ENCODE results near the gene TSBP1.

TSBP1 gene, protein sequence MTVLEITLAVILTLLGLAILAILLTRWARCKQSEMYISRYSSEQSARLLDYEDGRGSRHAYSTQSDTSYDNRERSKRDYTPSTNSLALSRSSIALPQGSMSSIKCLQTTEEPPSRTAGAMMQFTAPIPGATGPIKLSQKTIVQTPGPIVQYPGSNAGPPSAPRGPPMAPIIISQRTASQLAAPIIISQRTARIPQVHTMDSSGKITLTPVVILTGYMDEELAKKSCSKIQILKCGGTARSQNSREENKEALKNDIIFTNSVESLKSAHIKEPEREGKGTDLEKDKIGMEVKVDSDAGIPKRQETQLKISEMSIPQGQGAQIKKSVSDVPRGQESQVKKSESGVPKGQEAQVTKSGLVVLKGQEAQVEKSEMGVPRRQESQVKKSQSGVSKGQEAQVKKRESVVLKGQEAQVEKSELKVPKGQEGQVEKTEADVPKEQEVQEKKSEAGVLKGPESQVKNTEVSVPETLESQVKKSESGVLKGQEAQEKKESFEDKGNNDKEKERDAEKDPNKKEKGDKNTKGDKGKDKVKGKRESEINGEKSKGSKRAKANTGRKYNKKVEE

DNA sequence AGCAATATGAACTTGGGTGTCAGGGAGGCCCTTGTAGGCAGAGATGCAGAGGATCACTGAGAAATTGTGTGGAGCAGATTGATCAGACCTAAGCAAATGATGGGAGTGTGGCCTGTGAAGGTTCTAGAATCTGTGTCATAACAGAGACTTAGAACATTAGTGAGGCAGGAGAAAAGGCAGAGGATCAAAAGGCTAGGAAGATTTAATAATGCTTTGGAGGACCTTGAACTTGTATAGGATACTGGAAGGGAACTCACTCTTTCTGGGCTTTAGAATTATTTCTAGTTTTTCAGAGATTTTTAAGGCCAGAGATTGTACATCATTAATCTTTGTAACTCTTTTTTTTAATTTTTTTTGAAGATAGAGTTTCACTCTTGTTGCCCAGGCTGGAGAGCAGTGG lies at the start of gene TSBP1:
TSS of gene TSBP1 (minus strand) at position 101 of the 400 bp plus-strand sequence. CDS start 197 bp downstream, outside the sequence.
- DNase-seq: no peak

DNA sequence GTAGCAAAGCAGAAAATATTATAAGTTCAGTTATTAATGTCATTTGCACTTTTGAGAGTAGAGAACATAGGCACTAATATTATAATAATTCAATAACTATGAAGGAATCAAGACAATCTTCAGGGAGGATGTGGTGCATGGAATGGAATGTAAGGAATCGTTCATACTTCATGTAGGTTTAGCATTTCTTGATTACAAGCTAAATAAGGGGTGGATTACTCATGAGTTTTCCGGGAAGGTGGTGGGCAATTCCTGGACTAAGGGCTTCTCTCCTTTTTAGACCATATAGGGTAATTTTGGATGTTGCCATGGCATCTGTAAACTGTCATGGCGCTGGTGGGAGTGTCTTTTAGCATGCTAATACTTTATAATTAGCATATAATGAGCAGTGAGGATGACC lies 44.3 kb upstream of the TSBP1 start:
- DNase-seq: no peak

DNA sequence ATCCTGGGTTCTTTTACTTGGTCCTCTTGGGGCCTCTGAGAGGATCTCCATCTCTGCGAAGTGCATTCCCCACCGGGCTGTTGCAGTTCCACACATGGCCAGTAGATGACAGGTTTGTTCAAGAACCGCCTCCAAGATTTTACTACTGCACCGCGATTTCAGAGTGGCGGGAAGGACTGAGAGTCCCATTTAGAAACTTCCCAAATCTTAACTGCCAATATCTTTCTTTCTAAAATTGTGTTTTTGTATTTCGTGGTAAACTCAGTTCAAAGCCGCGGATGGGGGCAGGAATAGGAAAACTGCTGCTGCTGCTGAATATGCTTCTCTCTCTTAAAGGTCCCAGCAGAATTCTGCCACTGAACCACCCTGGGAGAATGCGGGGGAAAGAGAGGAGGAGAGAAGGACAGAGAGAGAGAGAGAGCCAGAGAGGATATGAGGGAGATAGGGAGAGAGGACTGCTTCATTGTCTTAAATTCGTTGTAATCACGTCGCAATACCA lies 43.9 kb upstream of the TSBP1 start:
- DNase-seq: peak; percentile 51

DNA sequence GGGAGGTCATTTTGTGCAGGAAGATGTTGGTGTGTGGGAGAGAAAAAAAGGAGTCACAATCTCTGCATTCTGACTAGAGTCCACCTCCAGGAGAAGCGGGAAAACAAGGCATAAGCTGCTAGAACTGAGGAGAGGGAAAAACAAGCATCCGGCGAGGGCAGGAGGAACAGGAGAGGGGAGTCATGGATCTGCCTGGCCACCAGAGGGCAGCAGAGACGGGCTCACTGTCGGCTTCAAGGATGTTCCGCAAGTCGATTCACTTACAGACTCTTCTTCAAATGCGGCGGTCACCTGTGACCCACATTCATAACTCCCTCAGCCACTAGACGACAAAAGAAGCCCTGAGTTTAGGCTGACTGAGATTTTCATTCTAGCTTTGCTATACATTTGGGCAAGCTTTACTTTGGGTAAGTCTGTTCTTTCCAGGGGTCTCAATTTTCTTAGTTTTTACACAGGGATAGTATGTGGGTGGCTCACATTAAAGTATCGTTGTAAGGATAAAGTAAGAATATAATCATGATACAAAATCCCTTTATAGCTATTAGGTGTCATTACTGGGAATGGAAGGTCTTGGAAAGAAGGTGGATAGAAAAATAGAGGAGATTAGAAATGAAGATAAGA lies 41.8 kb upstream of the TSBP1 start:
- DNase-seq: peak; percentile 58

DNA sequence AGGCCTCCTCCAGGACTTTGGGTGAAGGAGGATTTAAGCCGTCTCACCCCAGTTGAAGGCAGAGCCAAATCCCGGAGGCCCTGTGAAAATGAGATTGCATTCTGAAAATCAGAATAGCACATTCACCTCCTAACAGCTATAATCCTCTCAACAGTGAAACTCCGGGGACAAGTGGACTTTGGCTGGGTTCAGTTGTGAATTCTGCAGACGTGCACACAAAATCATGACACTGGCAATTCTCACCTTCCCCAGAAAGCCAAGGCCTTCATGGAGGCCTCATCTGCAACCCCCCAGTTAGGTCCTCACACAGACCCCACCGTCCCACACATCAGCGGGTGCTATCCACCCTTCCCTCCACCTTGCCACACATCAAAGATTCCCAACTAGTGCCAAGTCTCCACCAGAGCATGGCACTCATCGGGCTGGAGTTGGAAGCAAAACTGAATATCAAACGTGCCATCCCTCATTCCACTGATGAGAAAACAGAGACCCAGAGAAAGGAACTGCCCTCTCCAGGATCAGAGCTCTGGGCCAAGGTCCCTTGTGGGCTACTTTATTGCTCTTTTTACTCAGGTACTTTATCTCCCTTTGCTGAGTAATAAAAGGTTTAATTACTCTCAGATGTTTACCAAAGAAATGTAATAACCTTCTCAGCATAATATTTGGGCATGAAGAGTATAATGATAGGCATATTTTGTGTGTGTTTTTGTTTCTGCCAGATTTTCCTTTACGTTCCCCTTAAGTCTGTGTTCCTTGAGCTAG lies 40.0 kb upstream of the TSBP1 start:
- DNase-seq: no peak

DNA sequence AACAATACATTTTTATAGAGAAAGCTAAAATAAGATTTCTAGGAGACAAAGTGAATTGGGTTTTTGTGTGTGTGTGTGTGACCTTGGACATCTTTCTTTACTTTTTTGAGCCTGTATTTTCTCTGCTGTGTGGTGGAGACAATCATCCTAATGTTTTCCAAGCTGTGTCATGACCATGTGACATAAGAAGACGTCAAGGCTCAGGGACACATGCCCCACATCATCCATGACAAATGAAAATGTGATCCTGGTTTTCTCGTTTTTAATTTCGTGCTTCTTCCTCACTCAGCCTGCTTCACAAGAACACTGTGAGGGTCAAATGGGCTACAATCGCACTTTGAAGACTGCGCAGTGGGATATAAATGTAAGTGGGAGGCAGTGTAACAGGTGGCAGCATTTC lies 39.2 kb upstream of the TSBP1 start:
- DNase-seq: no peak

DNA sequence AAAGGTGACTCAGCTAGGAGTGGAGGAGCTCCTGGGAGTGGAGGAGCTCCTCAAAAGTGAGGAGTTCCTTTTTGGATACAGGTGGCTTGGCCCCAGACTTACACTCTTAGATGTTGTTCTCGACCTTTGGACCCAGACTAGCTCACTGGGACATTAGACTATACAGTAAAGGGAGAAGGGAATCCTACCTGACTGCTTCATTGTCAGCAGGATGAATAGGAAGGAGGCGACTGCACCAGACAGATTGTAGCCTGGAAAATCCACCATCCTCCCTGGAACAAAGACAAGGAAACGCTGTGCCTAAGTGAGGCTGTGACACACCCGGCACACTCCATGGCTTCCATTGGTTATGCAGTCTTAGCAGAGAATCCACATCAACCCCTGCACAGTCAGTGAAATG lies 35.2 kb upstream of the TSBP1 start, which contains the start of gene BTNL2:
TSS of gene BTNL2 (minus strand) at position 325 of the 400 bp plus-strand sequence. CDS start at position 267, 58 bp downstream.
- DNase-seq: no peak

DNA sequence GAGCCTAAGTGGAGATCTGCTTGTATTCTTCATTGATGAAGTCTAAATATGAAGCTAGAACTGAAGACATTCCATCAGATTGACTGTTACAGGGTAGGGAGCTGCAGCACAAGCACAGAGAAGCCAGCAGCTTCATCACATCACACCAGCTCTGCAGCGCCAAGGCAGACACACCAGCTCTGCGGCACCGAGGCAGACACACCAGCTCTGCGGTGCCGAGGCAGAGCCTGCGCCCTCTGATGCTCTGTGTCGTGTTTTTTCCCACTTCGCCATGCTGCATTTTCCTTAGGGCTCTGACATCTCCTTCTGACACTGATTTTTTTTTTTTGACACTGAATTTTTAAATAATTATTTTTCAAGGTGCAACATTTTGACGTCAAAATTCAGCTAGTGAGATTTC lies 34.5 kb upstream of the TSBP1 start:
- no peak for DNase-seq

DNA sequence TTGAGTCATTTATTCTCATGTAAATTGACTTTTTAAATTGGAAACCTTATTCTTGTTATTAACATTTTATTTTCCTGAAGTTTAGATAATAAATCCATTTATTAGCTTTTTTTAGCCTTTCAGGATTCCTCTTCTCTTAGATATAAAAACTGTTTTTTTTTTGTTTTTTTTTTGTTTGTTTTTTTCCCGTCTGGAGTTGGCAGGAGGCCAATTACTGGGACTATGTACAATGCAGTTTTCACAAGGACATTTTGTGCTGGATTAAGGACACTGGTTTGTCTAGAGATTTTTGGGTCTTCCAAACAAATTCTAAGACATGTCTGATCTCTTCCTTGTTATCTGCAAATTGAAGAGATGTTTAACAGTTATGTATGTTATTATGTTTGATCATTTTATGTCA lies 34.0 kb upstream of the TSBP1 start:
- no peak for DNase-seq

DNA sequence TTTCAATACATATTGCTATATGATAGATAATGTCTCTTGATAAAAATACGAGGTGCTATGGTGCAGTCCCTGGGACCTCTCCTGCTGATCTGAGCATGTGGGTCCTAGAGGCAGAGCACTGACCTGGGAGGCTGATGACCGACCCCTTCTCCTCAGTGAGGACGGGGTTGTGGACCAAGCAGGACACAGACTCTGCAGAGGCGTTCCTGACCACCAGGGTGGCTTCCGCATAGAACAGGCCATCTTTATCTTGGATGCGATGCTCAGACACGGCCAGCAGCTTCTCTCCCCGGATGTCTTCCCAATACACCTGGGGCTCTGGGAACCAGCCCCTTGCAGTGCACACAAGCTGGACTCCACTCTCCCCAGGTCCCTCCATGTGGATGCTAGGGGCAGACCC lies 31.1 kb upstream of the TSBP1 start:
- no peak for DNase-seq

DNA sequence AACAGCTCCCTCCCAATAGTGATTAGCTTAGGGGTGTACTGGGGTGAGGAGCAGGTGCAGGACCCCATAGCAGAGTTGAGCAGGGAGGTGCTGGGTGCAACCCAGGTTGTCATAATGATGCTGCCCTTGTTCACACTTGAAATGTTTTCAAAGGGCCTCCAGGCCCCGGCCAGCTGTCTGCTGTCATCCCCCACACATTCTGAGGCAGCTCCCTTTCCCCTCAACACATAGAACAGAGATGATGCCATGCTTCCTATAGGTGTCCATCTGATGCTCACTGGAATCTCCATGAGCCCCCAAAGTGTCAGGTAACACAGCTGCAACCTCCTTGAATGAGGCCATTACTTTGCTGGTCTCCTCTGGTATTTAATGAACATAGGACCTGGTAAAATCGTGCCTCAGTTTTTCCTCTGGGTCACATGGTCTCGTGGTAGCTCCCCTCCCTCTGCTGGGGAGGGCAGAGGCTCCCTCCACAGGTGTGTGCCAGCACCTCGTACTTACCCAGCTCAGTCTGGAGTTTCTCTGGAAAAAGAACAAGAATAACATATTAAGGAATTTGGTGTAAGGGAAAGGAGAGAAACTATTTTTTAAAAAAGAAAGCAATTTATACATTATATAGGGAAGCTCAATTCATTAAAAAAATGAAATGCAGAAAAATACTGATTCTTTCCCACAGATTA lies 29.7 kb upstream of the TSBP1 start:
- DNase-seq: no peak

DNA sequence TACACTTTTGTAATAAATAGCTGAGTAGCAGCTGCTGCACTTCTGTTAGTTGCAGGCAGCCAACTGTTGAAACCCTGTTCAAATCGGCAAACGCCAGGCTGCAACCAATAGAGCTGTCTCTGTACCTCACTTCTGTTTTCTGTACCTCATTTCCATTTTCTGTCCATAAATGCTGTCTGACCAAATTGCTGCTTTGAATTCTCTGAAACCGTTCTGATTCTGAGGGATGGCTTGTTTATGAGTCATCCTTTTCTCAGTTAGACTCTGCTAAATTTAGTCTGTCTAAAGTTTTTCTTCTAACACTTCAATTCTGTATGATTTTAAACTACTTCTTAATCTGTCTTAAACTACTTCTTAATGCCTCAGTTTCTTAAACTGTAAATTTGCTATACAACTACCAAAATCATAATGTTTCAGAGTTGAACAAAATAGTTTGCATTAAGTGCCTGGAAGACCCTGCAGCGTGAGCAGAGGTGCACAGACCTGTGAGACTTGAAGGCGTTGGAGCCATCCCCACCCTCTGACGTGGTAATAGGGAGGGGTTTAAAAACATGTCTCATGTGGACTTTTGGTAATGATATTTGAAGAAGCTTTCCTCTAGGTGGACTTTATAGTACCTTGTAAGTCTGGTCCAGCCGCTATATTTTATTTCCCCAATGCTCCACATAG lies 25.7 kb upstream of the TSBP1 start:
- no peak for DNase-seq

DNA sequence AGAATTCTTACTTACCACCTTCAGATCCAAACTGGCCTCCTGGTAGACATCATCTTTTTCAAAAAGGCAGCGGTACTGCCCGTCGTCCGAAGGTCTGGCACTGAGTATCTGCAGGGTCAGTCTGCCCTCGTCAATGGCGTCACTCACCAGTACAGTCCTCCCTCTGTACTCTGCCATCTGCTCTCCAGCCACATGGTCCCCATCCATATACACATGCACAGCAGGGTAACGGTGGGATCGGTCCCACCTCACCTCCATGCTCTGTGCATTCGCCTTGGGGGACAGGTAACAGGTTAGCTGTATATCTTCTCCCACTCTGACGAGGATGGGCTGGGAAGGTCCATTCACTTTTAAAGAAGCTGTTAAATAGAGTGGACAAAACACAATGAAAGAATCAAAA lies 24.3 kb upstream of the TSBP1 start:
- DNase-seq: no peak

DNA sequence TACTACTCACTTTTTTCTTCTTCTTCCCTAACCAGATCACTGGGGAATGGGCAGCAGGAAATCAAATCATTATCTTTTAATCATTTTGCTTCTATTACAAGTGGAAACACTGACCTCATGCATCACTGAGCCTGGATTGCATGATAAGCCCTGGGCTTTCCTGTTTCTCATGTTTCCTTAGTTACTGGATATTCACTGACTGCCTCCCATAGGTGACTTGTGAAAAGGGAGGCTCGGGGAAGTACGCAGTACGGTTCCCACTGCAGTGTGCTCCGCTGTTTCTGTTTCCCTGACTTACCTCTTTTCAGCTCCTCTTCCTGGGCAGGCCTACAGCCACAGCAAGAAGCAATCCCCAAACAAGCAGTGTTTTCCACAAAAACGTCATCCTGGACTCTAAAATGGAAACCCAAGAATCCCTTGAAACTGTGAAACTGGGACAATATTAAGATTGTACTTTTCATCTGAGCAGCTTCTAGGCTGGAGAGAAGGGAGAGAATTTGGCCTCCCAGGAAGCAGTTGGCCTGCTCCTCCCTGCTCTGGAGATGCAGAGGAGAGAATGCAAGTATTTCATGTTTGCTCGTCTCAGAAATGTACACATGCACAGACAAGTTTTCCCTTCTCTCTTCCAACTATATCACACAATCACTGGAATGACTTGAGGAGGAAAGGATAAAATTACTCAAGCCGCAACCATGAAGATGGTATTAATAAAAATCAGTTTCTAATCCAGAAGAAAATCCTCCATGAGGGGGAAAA lies 22.1 kb upstream of the TSBP1 start:
- DNase-seq: no peak

DNA sequence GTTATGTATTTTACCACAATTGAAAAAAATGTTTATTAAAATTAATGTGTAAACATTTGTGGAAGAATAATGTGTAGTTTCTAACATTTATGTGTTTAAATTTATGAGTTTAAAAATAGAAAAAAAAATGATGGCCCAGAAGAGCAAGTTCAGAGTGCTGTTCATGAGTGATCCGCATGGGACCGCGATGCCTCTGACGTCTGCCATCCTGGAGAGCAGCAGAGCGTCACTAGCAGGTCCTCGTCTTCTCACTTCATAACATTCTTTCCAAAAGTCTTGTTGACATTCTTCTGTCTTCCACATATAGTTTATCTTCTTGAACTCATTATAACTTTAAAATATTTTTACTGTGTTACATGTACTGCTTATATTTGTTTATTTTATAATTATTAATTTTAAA lies 19.8 kb upstream of the TSBP1 start:
- no peak for DNase-seq

DNA sequence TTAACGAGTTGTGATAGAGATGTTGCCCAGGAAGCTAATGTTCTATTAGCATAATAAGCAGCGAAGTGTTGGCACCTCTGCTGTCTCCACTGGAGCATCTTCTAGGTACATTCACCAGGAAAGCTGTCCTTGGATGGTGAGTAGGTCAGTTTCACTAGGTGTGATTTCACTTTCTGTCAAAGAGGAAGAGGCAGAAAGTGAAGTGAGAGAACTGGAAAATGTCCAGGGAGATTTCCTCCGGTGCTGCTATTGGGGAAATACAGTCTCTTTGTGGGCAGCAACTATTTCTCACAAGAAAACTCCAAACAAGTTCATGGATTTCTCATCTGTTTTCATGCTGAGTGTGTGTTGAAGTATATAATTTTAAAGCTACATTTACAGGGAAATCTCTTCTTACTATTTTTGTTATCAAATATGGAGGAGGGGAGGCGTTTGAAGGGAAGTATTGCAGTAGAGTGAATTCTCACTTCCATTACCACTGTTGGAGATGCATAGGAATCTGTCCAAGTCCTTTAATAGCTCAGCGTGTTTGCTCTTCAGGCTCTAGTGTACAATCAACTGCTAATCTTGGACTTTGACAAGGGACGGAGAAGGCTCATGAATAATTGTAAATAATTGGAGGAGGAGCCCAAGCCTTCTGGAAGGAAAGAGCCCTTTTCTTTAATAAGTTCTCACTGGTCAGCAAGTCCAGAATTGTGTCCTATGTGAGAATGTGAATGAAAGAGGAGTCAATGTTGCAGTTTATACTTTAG lies 16.1 kb upstream of the TSBP1 start:
- no peak for DNase-seq

DNA sequence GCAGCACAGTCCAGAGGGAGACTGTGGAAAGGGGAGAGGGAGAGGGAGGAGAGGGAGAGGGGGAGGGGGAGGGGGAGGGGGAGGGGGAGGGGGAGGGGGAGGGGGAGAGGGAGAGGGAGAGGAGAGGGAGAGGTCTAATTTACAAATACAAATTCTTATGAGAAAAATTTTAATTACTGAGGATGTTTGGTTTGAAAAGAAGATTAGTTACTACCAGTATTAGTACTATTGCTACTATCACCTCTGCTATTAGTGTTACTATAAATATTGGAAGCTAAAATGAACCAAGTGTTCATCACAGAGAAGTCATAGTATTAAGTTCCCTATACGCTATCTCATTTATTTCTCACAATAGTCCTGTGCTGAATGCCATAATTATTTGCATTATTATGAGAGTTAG lies 14.3 kb upstream of the TSBP1 start:
- DNase-seq: no peak

DNA sequence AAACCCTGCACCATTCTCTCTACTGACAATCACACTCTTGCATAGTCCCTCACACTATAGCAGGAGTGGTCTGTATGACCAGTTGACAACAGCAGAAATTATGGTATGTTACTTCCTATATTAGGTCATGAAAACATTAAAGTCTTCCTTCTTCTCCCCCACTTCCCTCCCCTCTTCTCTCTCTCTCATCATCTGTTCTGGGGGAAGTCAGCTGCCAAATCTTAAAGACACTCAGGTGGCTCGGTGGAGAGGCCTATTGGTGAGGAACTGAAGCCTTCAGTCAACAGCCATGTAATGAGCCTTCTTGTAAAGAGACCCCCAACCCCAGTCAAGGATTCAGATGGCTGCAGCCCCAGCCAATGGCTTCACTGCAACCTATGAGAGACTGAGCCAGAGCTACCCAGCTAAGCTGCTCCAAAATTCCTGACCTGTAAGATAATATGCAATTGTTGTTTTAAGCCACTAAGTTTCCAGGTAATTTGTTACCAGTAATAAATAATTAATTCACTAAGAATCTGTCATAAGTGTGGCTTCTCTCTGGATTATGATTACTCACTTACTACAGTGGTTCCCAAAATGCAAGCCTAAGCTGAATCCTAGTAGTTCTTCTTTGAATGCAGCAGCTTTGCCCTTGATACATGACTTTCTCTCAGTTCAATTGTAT lies 11.2 kb upstream of the TSBP1 start:
- no peak for DNase-seq

DNA sequence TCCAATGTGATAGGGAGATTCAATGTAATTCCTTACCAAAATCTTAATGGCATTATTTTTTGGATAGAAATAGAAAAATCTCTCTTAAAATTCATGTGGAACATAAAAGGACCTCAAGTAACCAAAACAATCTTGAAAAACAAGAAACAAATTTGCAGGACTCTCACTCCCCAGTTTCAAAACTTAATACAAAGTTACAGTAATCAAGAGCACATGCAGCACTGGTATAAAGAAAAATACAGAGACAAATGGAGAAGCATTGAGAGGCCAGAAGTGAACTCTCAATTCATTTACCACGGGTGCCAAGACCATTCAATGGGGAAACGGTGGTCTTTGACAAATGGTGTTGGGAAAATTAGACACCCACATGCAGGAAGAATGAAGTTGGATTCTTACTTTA lies 7.8 kb upstream of the TSBP1 start:
- no peak for DNase-seq

Measured in NCI-H69 (cell line).